ENCODE results near the gene MED13L.
A peak's percentile ranks its signal among the peaks of the same experiment; 100 is the strongest.

The MED13L gene

GRCh38 chr12:115960868-115961802 is 316.4 kb downstream of the MED13L start:
- no peak for DNase-seq

GRCh38 chr12:115957686-115958290 is 319.7 kb downstream of the MED13L start:
- no peak for DNase-seq

- no peak for DNase-seq
Measured at GRCh38 chr12:115956659-115957058, 320.8 kb downstream of the MED13L start.

GRCh38 chr12:115956236-115956635 is 321.3 kb downstream of the MED13L start:
- no peak for DNase-seq

- no peak for DNase-seq
Measured at GRCh38 chr12:115953450-115953849, 324.0 kb downstream of the MED13L start.

GRCh38 chr12:115953031-115953430 is 324.5 kb downstream of the MED13L start:
- no peak for DNase-seq

GRCh38 chr12:115950959-115951358 is 326.5 kb downstream of the MED13L start:
- DNase-seq: no peak

- no peak for DNase-seq
Measured at GRCh38 chr12:115949675-115950074, 327.8 kb downstream of the MED13L start.

- no peak for DNase-seq
Measured at GRCh38 chr12:115947696-115948062, 329.8 kb downstream of the MED13L start.

- DNase-seq: no peak
Measured at GRCh38 chr12:115946867-115947695, 330.4 kb downstream of the MED13L start.

GRCh38 chr12:115946092-115946491 is 331.4 kb downstream of the MED13L start:
- no peak for DNase-seq

GRCh38 chr12:115945491-115945885 is 332.0 kb downstream of the MED13L start:
- no peak for DNase-seq

- no peak for DNase-seq
Measured at GRCh38 chr12:115944837-115945490, 332.5 kb downstream of the MED13L start.

GRCh38 chr12:115944392-115944742 is 333.1 kb downstream of the MED13L start:
- no peak for DNase-seq

GRCh38 chr12:115943630-115944391 is 333.7 kb downstream of the MED13L start:
- peak; percentile 82 for DNase-seq

- no peak for DNase-seq
Measured at GRCh38 chr12:115943310-115943629, 334.2 kb downstream of the MED13L start.

- DNase-seq: no peak
Measured at GRCh38 chr12:115942346-115942745, 335.1 kb downstream of the MED13L start.

GRCh38 chr12:115941362-115941761 is 336.1 kb downstream of the MED13L start:
- no peak for DNase-seq

- no peak for DNase-seq
Measured at GRCh38 chr12:115938794-115939377, 338.6 kb downstream of the MED13L start.

GRCh38 chr12:115936997-115937916 is 340.2 kb downstream of the MED13L start:
- no peak for DNase-seq

- DNase-seq: no peak
Measured at GRCh38 chr12:115934877-115935276, 342.6 kb downstream of the MED13L start.
